ENCODE data around the gene TAF1B. TPM values are rescaled to one million over a fixed set of nuclear protein-coding genes. Genes with fewer than 3 reads are reported as not detected.
A peak's percentile ranks its signal among the peaks of the same experiment; 100 is the strongest.

The TAF1B gene
- total RNA-seq, 1 experiment from 2014 or later: 52.8 TPM

DNA sequence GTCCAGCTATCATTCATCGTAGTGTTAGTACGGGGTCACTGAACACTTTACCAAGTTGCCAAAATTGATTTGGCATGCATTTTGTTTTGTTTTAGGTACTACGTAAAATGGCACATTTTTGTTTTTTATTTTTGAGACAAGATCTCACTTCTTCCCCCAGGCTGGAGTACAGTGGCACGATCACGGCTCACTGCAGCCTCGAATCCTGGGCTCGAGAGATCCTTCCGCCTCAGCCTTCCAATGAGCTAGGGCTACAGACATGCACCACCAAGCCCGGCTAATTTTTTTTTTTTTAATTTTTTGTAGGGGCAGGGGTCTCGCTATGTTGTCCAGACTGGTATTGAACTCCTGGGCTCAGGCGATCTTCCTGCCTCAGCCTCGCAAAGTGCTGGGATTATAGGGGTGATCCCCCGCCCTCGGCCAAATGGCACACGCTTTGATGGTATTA is 786 bp downstream of the TAF1B start:
- no peak for TF ChIP-seq EZH2 (IDR thresholded peaks at IDR 0.05; ENCODE audit: borderline replicate concordance, low read depth, low read length, poor library complexity, severe bottlenecking)
- TF ChIP-seq, protein P1, sequence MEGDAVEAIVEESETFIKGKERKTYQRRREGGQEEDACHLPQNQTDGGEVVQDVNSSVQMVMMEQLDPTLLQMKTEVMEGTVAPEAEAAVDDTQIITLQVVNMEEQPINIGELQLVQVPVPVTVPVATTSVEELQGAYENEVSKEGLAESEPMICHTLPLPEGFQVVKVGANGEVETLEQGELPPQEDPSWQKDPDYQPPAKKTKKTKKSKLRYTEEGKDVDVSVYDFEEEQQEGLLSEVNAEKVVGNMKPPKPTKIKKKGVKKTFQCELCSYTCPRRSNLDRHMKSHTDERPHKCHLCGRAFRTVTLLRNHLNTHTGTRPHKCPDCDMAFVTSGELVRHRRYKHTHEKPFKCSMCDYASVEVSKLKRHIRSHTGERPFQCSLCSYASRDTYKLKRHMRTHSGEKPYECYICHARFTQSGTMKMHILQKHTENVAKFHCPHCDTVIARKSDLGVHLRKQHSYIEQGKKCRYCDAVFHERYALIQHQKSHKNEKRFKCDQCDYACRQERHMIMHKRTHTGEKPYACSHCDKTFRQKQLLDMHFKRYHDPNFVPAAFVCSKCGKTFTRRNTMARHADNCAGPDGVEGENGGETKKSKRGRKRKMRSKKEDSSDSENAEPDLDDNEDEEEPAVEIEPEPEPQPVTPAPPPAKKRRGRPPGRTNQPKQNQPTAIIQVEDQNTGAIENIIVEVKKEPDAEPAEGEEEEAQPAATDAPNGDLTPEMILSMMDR (conservative IDR thresholded peaks at IDR 0.05; ENCODE audit: low read depth, low read length): no peak
- TSS peak; percentile 44 for BruUV-seq (replicated peaks)
- H3K36me3 ChIP-seq (ENCODE audit: insufficient read depth, low read length, poor library complexity, severe bottlenecking): peaks cover 27% of the 10 kb centered on the region
- intact Hi-C loops (cut with micrococcal nuclease; ENCODE audit: unreplicated experiment): no loop called here
- H3K27me3 ChIP-seq (replicated peaks; ENCODE audit: insufficient read depth, low read depth, low read length, poor library complexity): no peaks in the 10 kb centered on the region
- DNase-seq (ENCODE audit: low spot score): peak; percentile 69
- POLR2A ChIA-PET (ENCODE audit: low non-redundant PET): interaction anchor here (0.7 kb wide), 2 partner anchors 52 to 68 kb away, joined by 3 read pairs; no protein-coding TSS in a partner anchor
- H3K27ac ChIP-seq (ENCODE audit: low read depth, low read length, poor library complexity, severe bottlenecking): peak overlapping the region; percentile 91
- H3K4me1 ChIP-seq (ENCODE audit: insufficient read depth, low read length, poor library complexity, severe bottlenecking): peaks cover 27% of the 10 kb centered on the region
- CTCF ChIA-PET: interaction anchor here (0.7 to 0.9 kb wide), 2 partner anchors 205 to 504 kb away, joined by 3 read pairs; no protein-coding TSS in a partner anchor
- H3K4me3 ChIP-seq (ENCODE audit: low read depth, low read length, poor library complexity, severe bottlenecking): peak overlapping the region; percentile 76
- H3K9me3 ChIP-seq (ENCODE audit: low read depth, low read length, poor library complexity, severe bottlenecking): no peaks in the 10 kb centered on the region

DNA sequence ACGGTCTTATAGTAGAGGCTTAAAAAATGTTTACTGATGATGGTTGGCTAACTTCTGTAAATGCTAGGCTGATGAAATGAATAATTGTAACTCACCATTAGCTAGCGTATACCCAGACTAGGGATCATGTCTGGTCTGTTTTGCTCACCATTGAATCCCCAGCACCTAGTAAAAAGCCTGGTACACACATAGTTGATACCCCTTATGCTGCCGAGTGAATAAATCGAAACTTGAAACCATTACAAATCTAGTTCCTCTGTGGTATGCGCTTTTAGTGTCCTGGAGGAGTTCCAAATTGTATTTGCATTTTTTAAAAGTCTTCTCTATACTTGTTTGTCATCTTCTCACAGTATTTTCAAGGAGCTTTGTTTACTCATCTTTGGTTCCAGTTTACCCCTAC is 1.3 kb downstream of the TAF1B start:
- H3K9me3 ChIP-seq (ENCODE audit: low read depth, low read length, poor library complexity, severe bottlenecking): no peaks in the 10 kb centered on the region
- H3K27ac ChIP-seq (ENCODE audit: low read depth, low read length, poor library complexity, severe bottlenecking): peak overlapping the region; percentile 91
- ChIA-PET CTCF (interaction anchor here (0.7 kb wide), 1 partner anchor 504 kb away, joined by 3 read pairs; no protein-coding TSS in a partner anchor), POLR2A (ENCODE audit: low non-redundant PET) (no interaction called here)
- H3K4me3 ChIP-seq (ENCODE audit: low read depth, low read length, poor library complexity, severe bottlenecking): peak overlapping the region; percentile 76
- H3K27me3 ChIP-seq (replicated peaks; ENCODE audit: insufficient read depth, low read depth, low read length, poor library complexity): no peaks in the 10 kb centered on the region
- TF ChIP-seq EZH2 (IDR thresholded peaks at IDR 0.05; ENCODE audit: borderline replicate concordance, low read depth, low read length, poor library complexity, severe bottlenecking): no peak
- TF ChIP-seq, protein P1 (conservative IDR thresholded peaks at IDR 0.05; ENCODE audit: low read depth, low read length): no peak
- BruUV-seq (replicated peaks): no TSS peak
- intact Hi-C loops (cut with micrococcal nuclease; ENCODE audit: unreplicated experiment): no loop called here
- H3K4me1 ChIP-seq (ENCODE audit: insufficient read depth, low read length, poor library complexity, severe bottlenecking): peaks cover 27% of the 10 kb centered on the region
- peaks cover 32% of the 10 kb centered on the region for H3K36me3 ChIP-seq (ENCODE audit: insufficient read depth, low read length, poor library complexity, severe bottlenecking)
- peak; percentile 40 for DNase-seq (ENCODE audit: low spot score)

DNA sequence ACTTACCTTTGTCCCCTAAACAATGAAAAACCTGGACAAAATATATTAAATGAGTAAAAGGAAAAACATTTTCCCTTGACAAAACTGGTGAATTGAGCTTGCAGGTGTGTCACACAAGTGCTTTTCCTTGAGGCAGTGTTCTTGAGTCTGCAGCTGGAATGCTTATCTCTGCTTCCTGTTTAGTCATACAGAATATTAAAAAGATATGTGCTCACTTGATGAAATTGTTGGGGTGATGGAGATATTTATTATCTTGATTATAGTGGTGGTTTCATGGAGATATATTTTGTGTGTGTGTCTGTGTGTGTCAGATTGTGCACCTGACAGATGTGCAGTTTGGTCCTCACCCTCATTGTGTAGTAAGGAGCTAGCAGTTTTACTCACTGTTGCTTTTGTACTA is 3.3 kb downstream of the TAF1B start:
- DNase-seq (ENCODE audit: low spot score): no peak
- intact Hi-C loops (cut with micrococcal nuclease; ENCODE audit: unreplicated experiment): no loop called here
- Histone ChIP-seq H3K36me3 (ENCODE audit: insufficient read depth, low read length, poor library complexity, severe bottlenecking) (peaks cover 52% of the 10 kb centered on the region), H3K9me3 (ENCODE audit: low read depth, low read length, poor library complexity, severe bottlenecking) (no peaks in the 10 kb centered on the region), H3K27ac (ENCODE audit: low read depth, low read length, poor library complexity, severe bottlenecking) (no peak overlapping the region), H3K4me1 (ENCODE audit: insufficient read depth, low read length, poor library complexity, severe bottlenecking) (peaks cover 27% of the 10 kb centered on the region), H3K27me3 (replicated peaks; ENCODE audit: insufficient read depth, low read depth, low read length, poor library complexity) (no peaks in the 10 kb centered on the region), H3K4me3 (ENCODE audit: low read depth, low read length, poor library complexity, severe bottlenecking) (no peak overlapping the region)
- TF ChIP-seq, protein P1 (conservative IDR thresholded peaks at IDR 0.05; ENCODE audit: low read depth, low read length): no peak
- no peak for TF ChIP-seq EZH2 (IDR thresholded peaks at IDR 0.05; ENCODE audit: borderline replicate concordance, low read depth, low read length, poor library complexity, severe bottlenecking)
- POLR2A ChIA-PET (ENCODE audit: low non-redundant PET): no interaction called here
- BruUV-seq (replicated peaks): no TSS peak
- CTCF ChIA-PET: no interaction called here
